HepG2 (cell line): ENCODE measurements around the gene KIF13A.

ENCODE experiments used
- ARNTL ChIP-seq: sonication (generic); formaldehyde crosslinking; IDR thresholded peaks from 2 replicates; pipeline ENCODE4 v1.4.0; 2020; ENCODE audit warnings: mild to moderate bottlenecking, missing genetic modification reagents
- CTCF ChIP-seq: sonication (generic); formaldehyde crosslinking; IDR thresholded peaks from 2 replicates; pipeline ENCODE4 v1.5.0; 2020; ENCODE audit warnings: mild to moderate bottlenecking, missing genetic modification reagents, moderate library complexity
- ELF3 ChIP-seq: IDR thresholded peaks from 2 replicates; pipeline ENCODE4 v1.6.1; 2016; ENCODE audit warnings: missing genetic modification reagents, missing compliant biosample characterization
- EZH2 ChIP-seq: conservative IDR thresholded peaks from 2 replicates; pipeline ENCODE4 v1.6.1; 2012; ENCODE audit warnings: mild to moderate bottlenecking, low read depth, low read length, moderate library complexity
- FUBP1 ChIP-seq: sonication (generic); formaldehyde crosslinking; IDR thresholded peaks from 2 replicates; pipeline ENCODE4 v1.5.1; 2020; ENCODE audit warnings: missing genetic modification reagents, mild to moderate bottlenecking, borderline replicate concordance
- MAX ChIP-seq: IDR thresholded peaks from 2 replicates; pipeline ENCODE4 v1.6.1; 2012; ENCODE audit warnings: inconsistent platforms
- PITX1 ChIP-seq: sonication (generic); formaldehyde crosslinking; IDR thresholded peaks from 2 replicates; pipeline ENCODE4 v1.5.1; 2020; ENCODE audit warnings: mild to moderate bottlenecking, missing genetic modification reagents
- POLR2A ChIP-seq, 2 experiments: IDR thresholded peaks; 2 replicates each; pipeline ENCODE4 v1.6.1; 2011; ENCODE audit warnings: low read depth in 2 of 2, low read length in 2 of 2, mild to moderate bottlenecking in 1 of 2, moderate library complexity in 1 of 2; ENCODE audit not compliant: insufficient read depth in 1 of 2
- POLR2AphosphoS5 ChIP-seq: IDR thresholded peaks from 2 replicates; pipeline ENCODE4 v1.6.1; 2012; ENCODE audit warnings: low read depth, low read length
- TBL1XR1 ChIP-seq: fragments of 150-350 bp; IDR thresholded peaks from 2 replicates; pipeline ENCODE4 v1.6.1; 2014; ENCODE audit warnings: borderline replicate concordance, low read length; ENCODE audit not compliant: partially characterized antibody

- no peak for TF ChIP-seq POLR2AphosphoS5
- no peak for TF ChIP-seq FUBP1 (CRISPR knock-in tag)
- TF ChIP-seq CTCF (CRISPR knock-in tag): no peak
- no peak for TF ChIP-seq MAX
- TF ChIP-seq EZH2: no peak
- TF ChIP-seq POLR2A (IDR thresholded peaks at IDR 0.05; ENCODE audit: insufficient read depth in 1 of 2, low read depth in 2 of 2, low read length in 2 of 2): no peak
- no peak for TF ChIP-seq PITX1 (CRISPR knock-in tag)
- no peak for TF ChIP-seq ARNTL (CRISPR knock-in tag)
- TF ChIP-seq ELF3 (CRISPR knock-in tag): no peak
- no peak for TF ChIP-seq TBL1XR1
These were observed 229.3 kb downstream of the KIF13A start for GRCh38 chr6:17758119-17758518.
